Endothelial cell of coronary artery (primary cell): ENCODE data around the gene MAPK12. TPM values are rescaled to one million over a fixed set of nuclear protein-coding genes. Genes with fewer than 3 reads are reported as not detected.

Experiments used
- total RNA-seq: library from RNA; depleted of rRNA; stranded (reverse); fragments of >200 nt; gene quantifications from 2 replicates; pipeline ENCODE4 v1.2.3, GENCODE V29; 2014

Gene MAPK12
- 50.2 and 57.4 TPM in 2 replicates for total RNA-seq

DNA sequence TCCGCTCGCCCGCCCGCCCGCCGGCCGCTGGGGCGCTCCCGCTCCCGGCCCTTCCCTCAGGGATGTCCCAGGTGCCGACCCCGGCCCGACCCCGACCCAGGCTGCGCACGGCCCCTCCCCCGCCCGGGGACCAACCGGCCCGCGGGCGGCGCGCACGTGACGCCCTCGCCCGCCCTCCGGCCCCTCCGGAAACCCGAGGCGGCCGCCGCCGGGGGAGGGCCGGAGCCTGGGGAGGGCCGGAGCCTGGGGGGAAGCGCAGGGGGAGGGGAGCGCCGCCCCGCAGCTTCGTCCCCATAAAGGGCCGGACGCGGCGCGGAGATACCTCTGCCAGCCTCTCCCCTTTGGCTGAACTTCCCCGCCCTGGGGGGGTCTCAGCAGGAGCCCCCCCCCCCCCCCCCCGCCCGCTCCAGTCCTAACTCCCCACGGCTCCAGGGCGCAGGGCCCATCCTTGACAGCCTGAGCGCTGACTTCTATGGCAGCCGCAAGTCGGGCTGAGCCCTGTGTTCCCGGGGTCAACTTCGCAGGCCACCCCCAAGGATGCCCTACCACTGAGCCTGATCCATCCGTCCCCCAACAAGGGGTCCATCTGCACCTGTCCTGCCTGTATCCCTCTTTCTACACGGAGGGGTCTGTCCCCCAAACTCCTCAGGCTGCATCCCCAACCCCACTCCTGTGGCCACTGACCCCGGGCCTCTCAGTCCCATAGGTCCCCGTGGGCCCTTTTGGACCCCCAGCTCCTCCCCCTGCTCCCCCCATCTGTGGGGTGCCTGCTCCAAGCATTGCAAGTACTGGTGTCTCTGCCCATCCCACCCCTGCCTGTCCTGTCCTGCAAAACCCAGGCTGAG, at the start of gene MAPK12:
Gene MAPK12, minus strand, starts transcription at position 69 of the 845 bp plus-strand sequence. CDS start 174 bp downstream, outside the sequence.

DNA sequence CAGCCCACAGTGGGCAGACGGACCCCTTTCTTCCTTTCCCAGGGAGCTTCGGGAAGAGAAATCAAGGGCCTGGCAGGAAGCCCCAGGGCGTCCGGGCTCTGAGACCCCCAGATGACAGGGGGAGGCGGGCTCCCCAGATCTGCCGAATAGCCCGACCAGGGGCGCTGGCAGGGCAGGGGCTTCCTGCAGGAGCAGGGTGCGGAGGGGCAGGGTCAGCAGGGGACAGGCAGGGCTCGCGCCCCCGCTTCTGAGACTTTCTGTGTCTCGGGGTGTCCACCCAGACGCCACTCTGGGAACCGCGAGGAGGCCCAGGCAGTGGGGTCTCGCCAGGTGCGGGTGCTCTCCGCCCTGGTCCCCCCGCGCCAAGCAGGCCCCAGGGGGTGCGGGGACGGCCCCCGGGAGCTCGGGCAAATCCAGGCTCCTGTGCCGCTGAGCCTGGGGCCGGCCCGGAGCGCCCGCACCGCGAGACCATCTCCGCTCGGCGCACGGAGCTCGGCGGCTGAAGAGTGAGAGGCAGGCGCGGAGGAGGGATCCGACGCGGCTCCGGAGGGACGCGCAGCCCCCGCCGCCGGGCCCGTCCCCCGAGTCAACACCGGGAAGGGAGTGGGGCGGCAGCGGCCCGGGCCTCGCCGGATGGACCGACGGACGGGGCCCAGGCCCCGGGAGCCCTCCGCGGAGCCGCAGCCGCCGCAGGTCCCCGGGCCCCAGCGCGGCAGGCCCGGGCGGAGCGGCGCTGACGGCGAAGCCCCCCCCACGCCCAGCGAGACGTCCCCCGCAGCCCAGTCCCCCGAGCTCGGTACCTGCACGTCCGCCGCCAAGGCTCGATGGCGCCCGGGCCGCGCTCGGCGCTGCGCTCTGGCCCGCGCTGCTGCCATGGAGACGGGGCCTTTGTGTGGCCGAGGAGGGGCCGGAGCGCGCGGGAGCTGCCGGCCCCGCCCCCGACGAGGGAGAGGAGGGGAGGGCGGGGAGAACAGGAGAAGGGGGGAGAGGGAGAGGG, 45.6 kb upstream of the MAPK12 start, which contains the start of gene PLXNB2:
Gene PLXNB2, minus strand, starts transcription at position 894 of the 997 bp plus-strand sequence. CDS start 17,062 bp downstream, outside the sequence.

DNA sequence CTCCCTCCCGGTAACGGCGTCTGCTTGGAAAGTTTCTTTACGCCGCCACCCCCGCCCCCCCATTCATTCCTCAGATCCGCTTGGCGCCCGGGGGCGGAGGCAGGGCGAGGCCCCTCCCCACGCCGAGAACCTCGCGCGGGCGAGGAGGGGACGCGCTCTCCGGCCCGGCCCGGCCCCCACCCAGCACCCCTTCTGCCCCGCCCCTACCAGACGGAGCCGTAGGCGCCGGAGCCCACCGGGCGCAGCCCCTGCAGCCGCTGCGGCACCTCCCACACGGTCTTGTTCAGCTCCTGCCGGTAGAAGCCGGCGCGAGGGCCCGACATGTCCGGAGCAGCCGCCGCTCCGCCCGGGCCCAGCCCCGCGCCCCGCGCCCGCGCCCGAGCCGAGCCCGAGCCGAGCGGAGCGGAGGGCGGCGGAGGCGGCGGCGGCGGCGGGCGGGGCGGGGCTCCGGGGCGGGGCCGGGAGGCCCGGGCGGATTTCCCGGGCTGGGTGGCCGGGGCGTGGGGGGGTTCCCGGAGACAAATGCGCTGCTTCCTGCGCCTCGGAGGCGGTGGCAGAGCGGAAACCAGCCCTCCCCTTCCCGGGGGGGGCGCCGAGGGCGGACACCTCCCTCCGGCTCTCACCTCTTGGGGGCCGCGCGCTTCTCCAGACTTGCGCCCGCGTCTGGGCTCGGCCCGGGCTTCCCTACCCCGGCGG, 8.6 kb upstream of the MAPK12 start, which contains the start of gene MAPK11:
Gene MAPK11, minus strand, starts transcription at position 411 of the 696 bp plus-strand sequence. Its CDS starts 88 bp downstream, at position 323.

DNA sequence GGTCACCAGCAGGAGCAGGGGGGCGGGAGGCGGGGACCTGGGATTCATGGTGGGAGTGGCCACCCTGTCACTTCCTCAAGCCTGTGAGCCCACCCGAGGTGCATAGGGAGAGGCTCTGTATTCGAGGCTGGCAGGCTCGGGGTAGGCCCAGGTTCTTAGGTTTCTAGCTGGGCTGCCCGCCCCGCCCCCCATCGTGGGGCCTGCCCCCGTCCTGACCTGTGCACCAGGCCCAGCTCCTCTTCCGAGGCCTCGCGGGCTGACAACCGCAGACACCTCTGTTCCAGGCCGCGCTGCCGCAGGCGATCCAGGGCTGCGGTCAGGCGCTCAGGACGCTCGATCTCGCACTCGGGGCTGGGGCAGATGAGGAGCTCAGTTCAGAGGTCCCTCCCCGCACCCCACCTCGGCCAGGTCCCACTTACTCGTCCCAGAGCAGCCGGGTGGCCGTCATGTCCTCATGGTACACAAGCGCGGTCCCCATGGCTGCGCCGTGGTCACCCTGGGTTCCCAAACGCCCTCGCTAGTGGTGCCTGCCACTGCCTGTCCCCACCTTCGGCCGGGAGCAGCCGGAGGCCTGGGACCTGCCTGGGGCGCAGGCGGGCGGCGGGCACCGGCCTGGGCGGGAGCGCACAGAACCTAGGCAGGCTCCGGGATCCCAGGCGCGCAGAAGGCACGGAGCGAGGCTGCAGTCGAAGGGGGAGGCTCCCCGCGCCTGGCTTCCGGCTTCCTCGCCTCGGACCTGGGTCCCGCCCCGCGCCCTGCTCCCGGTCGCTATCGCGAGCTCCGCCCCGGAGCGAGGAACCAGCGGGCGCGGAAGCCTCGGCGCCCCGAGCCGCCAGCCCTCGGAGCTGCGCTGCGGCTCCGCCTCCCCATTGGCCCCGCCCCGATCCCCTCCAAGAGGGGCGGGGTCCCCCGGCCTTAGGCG, 10.7 kb downstream of the MAPK12 start, which contains the start of gene HDAC10:
Gene HDAC10, minus strand, starts transcription at position 711 of the 922 bp plus-strand sequence. Its CDS starts 233 bp downstream, at position 478.

DNA sequence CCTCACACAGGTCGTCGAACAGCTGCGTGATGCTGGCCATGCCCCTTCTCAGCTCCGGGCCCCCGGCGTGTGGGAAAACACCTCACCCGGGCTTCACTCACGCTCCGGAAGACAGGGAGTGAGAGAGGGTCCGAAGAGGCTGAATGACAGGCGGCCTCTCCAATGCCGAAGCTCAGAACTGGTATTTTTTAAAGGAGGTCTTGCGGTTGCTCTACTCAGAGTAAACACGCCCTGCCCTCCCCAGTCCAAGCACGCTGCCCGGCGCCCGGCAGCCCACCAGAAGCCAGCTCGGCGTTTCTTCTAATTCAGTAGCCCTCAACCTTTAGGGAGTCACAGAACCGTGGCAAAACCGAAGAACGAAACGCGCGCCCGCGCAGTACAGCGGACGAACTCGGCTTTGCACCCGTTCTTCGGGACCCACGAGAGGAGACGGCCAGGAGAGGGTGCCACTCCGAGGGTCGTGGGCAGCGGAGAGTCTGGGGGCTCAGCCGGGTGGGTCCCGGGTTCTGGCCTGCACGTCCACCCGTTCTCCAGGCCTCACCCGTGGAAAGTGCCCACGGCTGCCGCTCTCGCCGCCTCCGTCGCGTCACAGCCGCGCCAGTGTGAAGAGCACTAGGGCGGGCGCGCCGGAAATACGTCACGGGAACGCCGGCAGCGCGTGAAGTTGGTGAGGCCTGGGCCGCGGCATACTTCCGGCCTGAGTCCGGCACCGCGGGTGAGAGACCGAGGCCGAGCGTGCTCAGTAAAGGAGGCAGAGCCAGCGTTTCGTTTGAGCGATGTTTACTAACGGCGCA, 16.9 kb downstream of the MAPK12 start, which contains the start of gene TUBGCP6:
Gene TUBGCP6, minus strand, starts transcription at position 604 of the 794 bp plus-strand sequence. Its CDS starts 564 bp downstream, at position 40.

Other genes with a start within 250 kb of the MAPK12 start
- gene IL17REL, start 248.9 kb downstream of the MAPK12 start, total RNA-seq: under 0.01 TPM in 1 of 2 replicates, not detected in the other
- gene TTLL8, start 203.4 kb downstream of the MAPK12 start, total RNA-seq: not detected in 2 replicates
- 0.09 TPM in 1 of 2 replicates, not detected in the other for gene MLC1, start 176.3 kb downstream of the MAPK12 start, total RNA-seq
- gene MOV10L1, start 171.7 kb downstream of the MAPK12 start, total RNA-seq: 17.9 and 20.4 TPM in 2 replicates
- gene PANX2, start 91.0 kb downstream of the MAPK12 start, total RNA-seq: 0.75 and 0.99 TPM in 2 replicates
- gene TRABD, start 75.8 kb downstream of the MAPK12 start, total RNA-seq: 27.8 and 32.8 TPM in 2 replicates
- 26.4 and 29.7 TPM in 2 replicates for gene SELENOO, start 60.7 kb downstream of the MAPK12 start, total RNA-seq
- gene TUBGCP6, start 16.7 kb downstream of the MAPK12 start, total RNA-seq: 20.6 and 33.6 TPM in 2 replicates
- gene HDAC10, start 10.4 kb downstream of the MAPK12 start, total RNA-seq: 12.9 and 20.6 TPM in 2 replicates
- gene MAPK11, start 8.7 kb upstream of the MAPK12 start, total RNA-seq: 17.5 and 22.9 TPM in 2 replicates
- gene PLXNB2, start 46.0 kb upstream of the MAPK12 start, total RNA-seq: 68.2 and 132 TPM in 2 replicates
- gene DENND6B, start 65.3 kb upstream of the MAPK12 start, total RNA-seq: 0.72 and 1.5 TPM in 2 replicates
- 63.4 and 63.5 TPM in 2 replicates for gene PPP6R2, start 81.6 kb upstream of the MAPK12 start, total RNA-seq
- gene SBF1, start 213.4 kb upstream of the MAPK12 start, total RNA-seq: 42.6 and 68.2 TPM in 2 replicates
- gene ADM2, start 219.9 kb upstream of the MAPK12 start, total RNA-seq: under 0.01 and 1.3 TPM in 2 replicates
- not detected in 2 replicates for gene MIOX, start 225.2 kb upstream of the MAPK12 start, total RNA-seq
- 19.3 and 28.0 TPM in 2 replicates for gene LMF2, start 246.0 kb upstream of the MAPK12 start, total RNA-seq
- gene NCAPH2, start 246.5 kb upstream of the MAPK12 start, total RNA-seq: 21.9 and 29.2 TPM in 2 replicates